NB4 (cell line): ENCODE results near the gene LCNL1.

ENCODE experiments used
- DNase-seq: peaks from one replicate; pipeline ENCODE4 v3.0.0; 2010; ENCODE audit warnings: low read depth
- H3K4me3 ChIP-seq: one replicate; pipeline ENCODE4 v1.5.1; 2011; ENCODE audit warnings: mild to moderate bottlenecking, low read depth, low read length, moderate library complexity
- MYC ChIP-seq: IDR thresholded peaks from 2 replicates; pipeline ENCODE4 v1.6.1; 2011; ENCODE audit warnings: low read depth, low read length
- POLR2A ChIP-seq: IDR thresholded peaks from 2 replicates; pipeline ENCODE4 v1.6.1; 2011; ENCODE audit warnings: mild to moderate bottlenecking; ENCODE audit not compliant: insufficient read length; ENCODE audit errors: extremely low read depth
- TF ChIP-seq, protein P1 (sequence below): IDR thresholded peaks from one replicate; pipeline ENCODE4 v1.5.1; 2012; ENCODE audit warnings: low read depth, low read length
- TF ChIP-seq, protein P2 (sequence below): IDR thresholded peaks from 2 replicates; pipeline ENCODE4 v1.6.1; 2011; ENCODE audit warnings: low read depth, low read length

LCNL1 gene

GRCh38 chr9:137016436-137016835, 33.6 kb downstream of the LCNL1 start:
- DNase-seq, result no peak
- H3K4me3 ChIP-seq, result no peak overlapping the region
- TF ChIP-seq, protein P1, sequence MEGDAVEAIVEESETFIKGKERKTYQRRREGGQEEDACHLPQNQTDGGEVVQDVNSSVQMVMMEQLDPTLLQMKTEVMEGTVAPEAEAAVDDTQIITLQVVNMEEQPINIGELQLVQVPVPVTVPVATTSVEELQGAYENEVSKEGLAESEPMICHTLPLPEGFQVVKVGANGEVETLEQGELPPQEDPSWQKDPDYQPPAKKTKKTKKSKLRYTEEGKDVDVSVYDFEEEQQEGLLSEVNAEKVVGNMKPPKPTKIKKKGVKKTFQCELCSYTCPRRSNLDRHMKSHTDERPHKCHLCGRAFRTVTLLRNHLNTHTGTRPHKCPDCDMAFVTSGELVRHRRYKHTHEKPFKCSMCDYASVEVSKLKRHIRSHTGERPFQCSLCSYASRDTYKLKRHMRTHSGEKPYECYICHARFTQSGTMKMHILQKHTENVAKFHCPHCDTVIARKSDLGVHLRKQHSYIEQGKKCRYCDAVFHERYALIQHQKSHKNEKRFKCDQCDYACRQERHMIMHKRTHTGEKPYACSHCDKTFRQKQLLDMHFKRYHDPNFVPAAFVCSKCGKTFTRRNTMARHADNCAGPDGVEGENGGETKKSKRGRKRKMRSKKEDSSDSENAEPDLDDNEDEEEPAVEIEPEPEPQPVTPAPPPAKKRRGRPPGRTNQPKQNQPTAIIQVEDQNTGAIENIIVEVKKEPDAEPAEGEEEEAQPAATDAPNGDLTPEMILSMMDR, result no peak
- TF ChIP-seq POLR2A (no peak), MYC (no peak)
- TF ChIP-seq, protein P2, sequence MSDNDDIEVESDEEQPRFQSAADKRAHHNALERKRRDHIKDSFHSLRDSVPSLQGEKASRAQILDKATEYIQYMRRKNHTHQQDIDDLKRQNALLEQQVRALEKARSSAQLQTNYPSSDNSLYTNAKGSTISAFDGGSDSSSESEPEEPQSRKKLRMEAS, result no peak

- TF ChIP-seq POLR2A, result no peak
- no peak for TF ChIP-seq MYC
- TF ChIP-seq, protein P1, result no peak
- TF ChIP-seq, protein P2, result no peak
- DNase-seq, result no peak
Observed at GRCh38 chr9:137017071-137017470, 34.3 kb downstream of the LCNL1 start.

DNA sequence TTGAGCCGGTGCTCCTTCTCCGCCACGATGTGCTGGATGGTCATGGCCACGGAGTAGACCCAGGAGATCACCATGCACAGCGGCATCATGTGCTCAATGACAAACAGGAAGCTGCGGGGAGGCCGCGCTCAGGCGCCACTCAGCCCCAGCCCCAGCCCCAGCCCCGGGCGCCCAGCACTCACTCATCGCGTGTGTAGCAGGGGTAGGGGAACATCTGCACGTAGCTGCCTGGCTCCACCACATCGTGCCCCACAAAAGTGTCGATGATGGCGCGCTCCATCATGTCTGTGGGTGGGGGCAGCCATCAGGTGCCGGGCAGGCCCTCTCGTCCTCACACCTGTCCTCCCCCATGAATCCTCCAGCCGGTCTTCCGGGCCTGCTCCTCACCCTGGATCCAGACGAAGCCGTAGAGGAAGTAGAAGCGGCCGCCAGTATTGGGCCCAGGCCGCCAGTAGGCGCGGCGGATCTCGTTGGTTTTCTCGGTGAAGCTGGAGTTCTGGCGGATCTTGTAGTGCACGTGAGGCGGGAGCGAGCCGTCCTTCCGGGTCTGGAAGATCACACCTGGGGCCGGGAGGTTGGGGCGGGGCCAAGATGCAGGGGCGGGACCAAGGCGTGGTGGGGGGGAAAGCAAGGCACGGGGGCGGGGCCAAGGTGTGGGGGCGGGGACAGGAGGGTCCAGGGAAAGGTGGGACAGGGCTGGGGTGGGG, 35.2 kb downstream of the LCNL1 start:
- DNase-seq, result no peak
- no peak overlapping the region for H3K4me3 ChIP-seq
- TF ChIP-seq, protein P2, result no peak
- TF ChIP-seq POLR2A (no peak), MYC (no peak)
- TF ChIP-seq, protein P1, result no peak

More at GRCh38 chr9:137017071-137017470, 34.3 kb downstream of the LCNL1 start:
- H3K4me3 ChIP-seq, result no peak overlapping the region

DNA sequence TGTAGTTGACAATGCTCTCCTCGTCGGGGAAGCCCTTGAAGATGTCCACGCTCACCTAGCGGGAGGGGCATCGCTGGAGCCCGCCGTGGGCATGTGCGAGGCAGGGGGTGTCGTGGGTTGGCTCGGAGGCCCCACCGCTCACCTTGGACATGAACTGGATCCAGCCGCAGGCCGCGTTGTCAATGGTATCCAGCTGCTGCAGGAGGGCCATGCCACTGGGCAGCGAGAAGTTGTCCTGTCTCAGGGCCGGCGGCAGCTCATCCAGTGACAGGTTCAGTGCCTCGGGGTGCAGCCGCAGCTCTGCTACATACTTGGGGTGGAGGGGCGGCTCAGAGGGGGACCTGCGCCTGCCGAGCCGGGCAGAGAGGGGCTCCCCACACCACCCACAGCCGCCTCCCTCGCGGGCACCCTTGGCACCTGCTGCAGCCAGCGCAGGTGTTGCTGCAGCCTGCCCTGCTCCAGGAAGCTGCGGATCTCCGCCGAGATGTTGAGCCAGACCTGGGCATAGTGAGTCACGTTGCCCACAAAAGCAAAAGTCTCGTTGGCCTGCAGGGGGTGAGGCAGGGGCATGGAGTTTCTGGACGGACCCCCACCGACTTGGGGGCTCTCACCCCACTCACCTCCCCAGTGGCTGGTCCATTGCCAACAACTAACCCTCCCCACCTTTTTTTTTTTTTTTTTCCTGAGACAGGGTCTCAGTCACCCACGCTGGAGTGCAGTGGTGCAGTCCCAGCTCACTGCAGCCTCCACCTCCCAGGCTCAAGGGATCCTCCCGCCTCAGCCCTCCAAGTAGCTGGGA, 36.2 kb downstream of the LCNL1 start:
- H3K4me3 ChIP-seq, result no peak overlapping the region
- no peak for DNase-seq
- TF ChIP-seq POLR2A, result no peak
- TF ChIP-seq, protein P1, result no peak
- TF ChIP-seq MYC, result no peak
- TF ChIP-seq, protein P2, result no peak

DNA sequence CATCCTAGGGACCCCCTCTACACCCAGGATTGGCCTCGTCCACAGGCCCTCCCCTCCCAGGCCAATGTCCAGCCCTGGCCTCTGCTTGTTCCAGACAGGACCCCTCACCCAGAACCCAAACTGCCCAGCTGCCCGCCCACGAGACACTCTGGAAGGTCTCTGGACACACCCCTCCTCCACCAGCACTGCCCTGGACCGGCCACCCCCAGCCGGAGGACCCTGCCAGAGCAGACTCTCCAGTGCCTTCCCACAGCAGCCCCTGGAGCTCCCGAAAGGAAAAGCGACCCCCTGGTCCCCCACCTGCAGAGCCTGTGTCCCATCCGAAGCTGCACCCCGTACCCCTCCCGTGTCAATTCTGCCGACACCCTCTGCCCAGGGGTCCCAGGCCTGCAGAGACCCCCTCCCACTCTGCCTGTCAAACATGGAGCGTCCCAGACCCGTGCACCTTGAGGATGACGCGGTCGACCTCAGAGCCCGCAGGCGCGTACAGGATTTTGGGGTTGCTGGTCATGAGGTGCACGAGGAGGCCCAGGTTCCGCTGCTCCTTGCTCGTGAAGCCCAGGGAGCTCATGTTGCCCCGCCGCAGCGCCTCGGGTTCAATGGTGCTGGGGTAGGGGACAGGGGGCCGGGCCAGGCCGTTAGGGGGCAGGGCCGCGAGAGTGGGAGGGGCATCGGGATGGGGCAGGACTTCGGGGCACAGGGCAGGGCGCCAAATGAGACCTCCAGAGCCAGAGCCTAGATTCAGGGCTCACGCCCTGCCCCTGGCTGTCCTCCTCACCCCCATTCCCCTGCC, 37.3 kb downstream of the LCNL1 start:
- TF ChIP-seq, protein P1, result no peak
- TF ChIP-seq MYC (no peak), POLR2A (no peak)
- H3K4me3 ChIP-seq, result no peak overlapping the region
- DNase-seq, result no peak
